ENCODE measurements around the gene BICD2.

BICD2 gene

DNA sequence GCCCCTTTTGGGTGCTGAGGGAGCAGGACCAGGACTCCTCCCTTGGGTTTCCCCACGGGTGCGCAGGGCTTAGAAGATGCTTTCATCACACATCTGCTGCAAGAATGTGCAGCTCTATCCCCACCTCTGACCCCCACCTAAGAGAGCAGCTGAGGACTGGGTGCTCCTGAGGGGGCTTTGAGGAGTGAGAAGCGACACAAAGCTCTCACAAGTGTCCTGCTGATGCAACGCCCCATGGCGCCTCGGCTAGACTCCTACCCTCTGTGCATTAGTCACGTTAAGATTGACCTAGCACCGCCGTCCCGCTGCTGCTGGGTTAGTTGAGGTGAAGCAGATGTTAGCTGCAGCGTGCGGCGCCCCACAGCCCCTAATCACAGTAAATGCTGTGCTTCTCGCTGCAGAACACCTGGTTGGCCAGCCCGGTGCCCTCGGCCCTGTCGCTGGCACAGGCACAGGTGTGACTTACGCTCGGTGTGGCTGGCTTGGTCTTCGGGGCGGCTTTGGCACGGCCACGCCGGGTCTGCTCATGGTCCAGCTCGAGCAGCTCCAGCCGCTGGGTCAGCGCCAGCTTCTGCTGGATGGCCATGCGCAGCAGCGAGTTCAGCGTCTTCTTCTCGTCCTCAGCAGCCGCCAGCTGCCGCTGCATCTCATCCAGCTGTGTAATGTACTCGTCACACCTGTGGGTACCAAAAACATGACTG is 49.7 kb downstream of the BICD2 start:
- DNase-seq (ENCODE audit: low spot score) = no peak

- no peak for DNase-seq (ENCODE audit: low spot score)
Observed at GRCh38 chr9:92714016-92714415, 50.6 kb downstream of the BICD2 start.

- DNase-seq (ENCODE audit: low spot score) = no peak
Observed at GRCh38 chr9:92713528-92713927, 51.1 kb downstream of the BICD2 start.

GRCh38 chr9:92712767-92713166 is 51.9 kb downstream of the BICD2 start:
- no peak for DNase-seq (ENCODE audit: low spot score)

DNA sequence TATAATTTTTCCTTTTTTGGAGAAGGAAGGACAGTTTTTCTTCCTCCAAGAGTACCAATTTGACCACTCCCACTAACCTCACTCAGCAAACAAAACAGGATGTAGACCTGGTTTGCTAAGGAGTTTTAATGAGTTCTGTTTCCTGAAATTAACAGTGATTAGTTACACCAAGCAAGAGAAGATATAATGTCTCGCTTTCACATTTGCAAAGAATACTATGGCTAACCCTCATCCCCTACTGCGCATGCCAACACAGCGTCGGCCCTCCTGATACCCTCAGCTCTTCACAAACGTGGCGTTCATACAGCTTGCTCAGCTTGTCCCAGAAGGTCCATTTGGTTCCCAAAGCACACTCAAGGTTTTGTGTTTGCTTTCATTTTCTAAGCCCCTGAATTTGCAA is 52.8 kb downstream of the BICD2 start:
- DNase-seq (ENCODE audit: low spot score) = no peak

- no peak for DNase-seq (ENCODE audit: low spot score)
Observed at GRCh38 chr9:92711146-92711545, 53.5 kb downstream of the BICD2 start.

- DNase-seq (ENCODE audit: low spot score) = no peak
Observed at GRCh38 chr9:92710368-92710767, 54.3 kb downstream of the BICD2 start.

DNA sequence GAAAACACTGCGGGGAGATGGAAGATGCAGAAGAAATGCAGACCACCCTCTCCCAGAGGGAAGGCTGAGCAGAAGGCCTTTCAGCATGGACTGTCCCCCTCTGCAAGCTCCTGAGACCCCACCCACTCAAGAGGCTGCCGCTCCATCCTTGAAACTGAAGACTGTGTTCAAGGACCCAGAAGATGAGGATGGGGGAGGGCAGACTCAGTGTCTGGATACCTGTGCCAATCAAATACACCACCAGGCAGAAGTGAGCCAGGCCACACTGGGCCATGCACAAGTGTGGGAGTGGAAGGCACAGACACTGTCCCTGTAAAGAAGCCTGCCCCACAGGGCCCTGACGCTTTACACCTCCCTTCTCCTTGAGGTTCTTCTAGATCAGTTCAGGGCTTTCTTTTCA is 54.7 kb downstream of the BICD2 start:
- no peak for DNase-seq (ENCODE audit: low spot score)

GRCh38 chr9:92709240-92709639 is 55.4 kb downstream of the BICD2 start:
- DNase-seq (ENCODE audit: low spot score) = no peak

- DNase-seq (ENCODE audit: low spot score) = no peak
Observed at GRCh38 chr9:92707530-92707929, 57.1 kb downstream of the BICD2 start.

DNA sequence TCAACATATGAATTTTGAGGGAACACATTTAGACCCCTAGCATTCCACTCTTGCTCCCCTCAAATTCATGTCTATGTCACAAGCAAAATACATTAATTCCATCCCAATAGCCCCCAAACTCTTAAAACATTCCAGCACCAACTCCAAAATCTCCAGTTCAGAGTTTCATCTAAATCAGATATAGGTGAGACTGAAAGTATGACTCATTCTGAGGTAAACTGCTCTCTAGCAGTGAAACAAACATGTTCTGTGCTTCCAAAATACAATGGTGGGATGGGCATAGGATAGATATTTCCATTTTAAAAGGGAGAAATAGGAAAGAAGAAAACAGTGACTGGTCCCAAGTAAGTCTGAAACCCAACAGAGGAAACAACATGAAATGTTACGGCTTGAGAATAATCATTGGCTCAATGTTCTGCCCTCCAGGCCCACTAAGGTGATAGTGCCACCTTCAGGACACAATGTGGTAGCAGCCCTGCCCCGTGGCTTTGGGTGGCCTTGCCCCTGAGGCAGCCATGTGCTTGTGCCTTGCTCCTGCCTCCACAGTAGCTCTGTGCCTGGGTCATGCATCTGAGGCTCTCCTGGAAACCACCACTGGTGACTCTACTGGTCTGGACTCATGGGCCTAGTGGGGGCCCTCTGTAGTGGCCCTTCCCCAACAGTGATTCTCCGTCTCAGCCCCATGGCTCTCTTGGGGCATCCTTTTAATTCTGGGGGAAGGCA is 58.3 kb downstream of the BICD2 start:
- peak; percentile 28 for DNase-seq (ENCODE audit: low spot score)

DNA sequence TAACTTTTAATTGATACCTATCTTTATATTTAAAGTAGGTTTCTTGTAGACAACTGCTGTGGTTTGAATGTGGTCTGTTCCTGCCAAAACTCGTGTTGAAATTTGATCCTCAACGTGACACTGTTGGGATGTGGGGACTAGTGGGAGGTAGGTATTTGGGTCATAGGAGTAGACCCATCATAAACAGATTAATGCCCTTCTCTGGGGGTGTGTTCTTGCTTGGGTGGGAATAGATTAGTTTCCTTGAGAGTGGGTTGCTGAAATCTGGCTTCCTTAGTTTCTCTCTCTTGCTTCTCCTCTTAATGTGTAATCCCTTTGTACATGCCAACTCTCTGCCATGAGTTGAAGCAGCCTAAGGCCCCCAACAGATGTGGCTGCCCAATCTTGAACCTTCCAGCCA is 60.1 kb downstream of the BICD2 start:
- DNase-seq (ENCODE audit: low spot score) = no peak

DNA sequence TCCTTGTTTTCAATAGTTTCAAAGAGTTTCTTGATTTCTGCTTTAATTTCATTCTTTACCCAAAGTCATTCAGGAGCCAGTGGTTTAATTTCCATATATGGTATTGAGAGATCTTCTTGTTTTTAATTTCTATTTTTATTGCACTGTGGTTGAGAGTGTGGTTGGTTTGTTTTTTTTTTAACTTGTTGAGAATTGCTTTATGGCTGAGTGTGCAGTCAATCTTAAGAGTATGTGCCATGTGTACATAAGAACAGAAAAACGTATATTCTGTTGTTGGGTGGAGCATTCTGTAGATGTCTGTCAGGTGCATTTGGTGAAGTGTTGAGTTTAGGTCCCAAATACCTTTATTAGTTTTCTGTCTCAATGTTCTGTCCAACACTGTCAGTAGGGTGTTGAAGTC is 68.0 kb downstream of the BICD2 start:
- no peak for DNase-seq (ENCODE audit: low spot score)

DNA sequence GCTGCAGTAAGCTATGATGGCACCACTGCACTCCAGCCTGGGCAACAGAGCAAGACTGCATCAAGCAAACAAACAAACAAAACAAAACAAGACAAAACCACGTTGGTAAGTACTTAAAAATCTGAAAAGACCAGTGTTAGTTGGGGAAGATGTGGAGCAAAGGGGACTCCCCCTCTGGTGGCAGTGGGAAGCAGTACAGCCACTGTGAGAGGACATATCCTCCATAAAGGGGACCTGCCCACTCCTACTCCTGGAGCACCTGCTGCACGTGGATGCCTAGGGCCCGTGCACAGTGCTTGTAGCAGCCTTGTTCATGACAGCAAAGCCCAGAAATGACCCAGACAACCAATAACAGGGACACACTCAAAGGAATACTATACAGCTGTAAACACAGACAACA is 77.7 kb downstream of the BICD2 start:
- peak; percentile 11 for DNase-seq (ENCODE audit: low spot score)

DNA sequence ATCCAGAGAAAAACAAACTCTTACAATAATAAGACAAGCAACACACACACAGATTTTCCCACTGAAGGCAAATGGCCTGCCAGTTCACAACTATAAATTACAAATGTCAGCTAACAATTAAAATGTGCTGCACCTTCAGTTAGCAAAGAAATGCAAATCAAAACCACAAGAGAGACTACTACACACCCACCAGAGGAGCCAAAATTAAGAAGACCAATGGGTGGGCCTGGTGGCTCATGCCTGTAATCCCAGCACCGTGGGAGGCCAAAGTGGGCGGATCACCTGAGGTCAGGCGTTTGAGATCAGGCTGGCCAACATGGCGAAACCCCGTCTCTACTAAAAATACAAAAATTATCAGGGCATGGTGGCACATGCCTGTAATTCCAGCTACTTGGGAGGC is 79.6 kb downstream of the BICD2 start:
- DNase-seq (ENCODE audit: low spot score) = no peak

- no peak for DNase-seq (ENCODE audit: low spot score)
Observed at GRCh38 chr9:92682269-92682668, 82.4 kb downstream of the BICD2 start.

DNA sequence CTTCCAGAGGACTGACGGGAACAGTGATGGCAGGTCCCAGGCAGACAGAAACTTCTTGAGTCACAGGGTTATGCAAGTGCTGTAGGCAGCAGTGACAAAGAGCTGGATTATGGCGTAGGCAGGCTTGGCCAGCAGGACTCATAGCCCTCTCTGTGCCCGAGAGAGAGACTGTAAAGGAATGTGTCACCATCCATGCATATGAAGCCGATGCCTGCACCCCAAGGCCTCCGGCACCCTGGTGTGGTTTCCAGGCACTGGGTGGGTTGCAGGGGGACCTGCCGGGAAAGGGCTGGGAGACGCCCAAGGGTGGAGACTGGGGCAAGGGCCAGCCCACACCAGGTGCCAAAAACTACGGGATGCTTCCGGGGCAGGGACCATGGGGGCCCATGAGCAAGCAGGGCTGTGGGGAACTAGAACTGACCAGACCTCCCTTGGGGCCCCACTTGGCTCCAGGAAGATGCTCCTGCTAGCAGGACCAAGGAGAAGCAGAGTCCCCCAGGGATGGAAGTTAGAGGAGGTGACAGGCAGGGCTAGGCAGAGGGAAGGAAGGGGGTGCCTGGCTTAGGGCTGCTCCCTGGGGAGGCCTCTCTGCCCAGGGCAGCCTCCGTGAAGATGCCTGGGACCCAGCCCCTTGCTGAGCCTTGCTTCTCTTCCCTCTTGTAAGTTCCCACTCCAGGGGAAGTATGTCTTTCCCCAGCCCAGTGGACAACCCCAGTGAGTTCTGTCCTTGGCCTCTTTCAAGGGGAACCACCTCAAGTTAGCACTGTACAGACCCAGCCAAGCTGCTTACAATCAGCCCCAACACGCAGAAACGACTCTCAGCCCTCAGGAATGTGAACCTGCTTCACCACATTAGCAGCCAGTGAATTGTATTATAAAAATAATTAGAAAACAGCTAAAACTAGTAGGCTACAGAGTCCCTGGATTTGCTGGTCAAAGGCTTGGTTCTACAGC is 84.2 kb downstream of the BICD2 start:
- no peak for DNase-seq (ENCODE audit: low spot score)

GRCh38 chr9:92679413-92680165 is 85.0 kb downstream of the BICD2 start:
- no peak for DNase-seq (ENCODE audit: low spot score)

DNA sequence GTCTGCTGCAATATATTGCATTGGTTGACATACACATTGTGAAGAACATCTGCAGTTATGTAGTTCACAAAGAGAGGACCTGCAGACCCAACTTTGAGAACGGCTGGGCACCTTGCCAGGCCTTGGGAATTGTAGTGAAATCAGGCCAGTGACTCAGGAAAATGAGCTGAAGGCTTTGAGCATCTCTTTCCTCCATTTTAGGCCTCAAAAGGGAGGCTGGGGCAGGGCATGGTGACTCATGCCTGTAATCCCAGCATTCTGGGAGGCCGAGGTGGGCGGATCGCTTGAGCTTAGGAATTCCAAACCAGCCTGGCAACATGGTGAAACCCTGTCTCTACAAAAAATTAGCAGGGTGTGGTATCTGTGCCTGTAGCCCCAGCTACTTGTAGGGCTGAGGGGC is 93.3 kb downstream of the BICD2 start:
- no peak for DNase-seq (ENCODE audit: low spot score)

GRCh38 chr9:92669890-92670708 is 94.5 kb downstream of the BICD2 start, which contains the start of gene IPPK:
IPPK (minus strand) TSS chr9:92670131; CDS start chr9:92669988, 143 bp downstream.
- peak; percentile 98 for DNase-seq (ENCODE audit: low spot score)

GRCh38 chr9:92669527-92669889 is 95.1 kb downstream of the BICD2 start:
- no peak for DNase-seq (ENCODE audit: low spot score)
